HG03469 (cell line): ENCODE data around the gene GABRD.
A peak's percentile ranks its signal among the peaks of the same experiment; 100 is the strongest.

ENCODE experiments used
- ATAC-seq: cut with Tn5 transposase; IDR thresholded peaks from one replicate; pipeline ENCODE4 v1.9.1; 2021; ENCODE audit warnings: mild to moderate bottlenecking, moderate library complexity, moderate number of reproducible peaks; ENCODE audit not compliant: unreplicated experiment

The GABRD gene

DNA sequence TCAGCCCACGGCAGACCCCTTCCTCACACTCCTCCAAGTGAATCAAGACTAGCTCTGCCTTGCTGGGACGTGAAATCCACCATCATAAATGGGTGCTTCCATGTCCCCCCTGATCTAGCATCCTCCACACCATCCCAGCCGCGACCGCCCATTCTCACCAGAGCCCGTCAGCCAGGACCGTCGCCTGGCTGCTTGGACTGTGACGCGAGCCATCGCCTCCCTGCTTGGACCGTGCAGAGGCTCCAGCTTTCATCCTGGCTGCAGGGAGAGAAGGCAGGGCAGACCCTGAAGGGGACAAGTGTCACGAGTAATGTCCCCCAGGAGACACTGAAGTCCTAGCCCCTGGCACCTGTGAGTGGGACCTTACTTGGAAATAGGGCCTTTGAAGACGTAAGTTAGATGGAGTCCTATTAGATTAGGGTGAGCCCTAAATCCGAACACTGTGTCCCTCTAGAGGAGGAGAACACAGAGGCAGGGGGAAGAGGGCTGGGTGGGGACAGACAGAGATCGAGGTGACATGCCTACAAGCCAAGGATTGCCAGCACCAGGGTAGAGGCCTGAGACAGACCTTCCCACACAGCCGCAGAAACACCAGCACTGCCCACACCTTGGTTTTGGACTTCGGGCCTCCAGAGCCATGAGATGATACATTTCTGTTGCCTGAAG lies 18.3 kb downstream of the GABRD start:
- no peak for ATAC-seq

DNA sequence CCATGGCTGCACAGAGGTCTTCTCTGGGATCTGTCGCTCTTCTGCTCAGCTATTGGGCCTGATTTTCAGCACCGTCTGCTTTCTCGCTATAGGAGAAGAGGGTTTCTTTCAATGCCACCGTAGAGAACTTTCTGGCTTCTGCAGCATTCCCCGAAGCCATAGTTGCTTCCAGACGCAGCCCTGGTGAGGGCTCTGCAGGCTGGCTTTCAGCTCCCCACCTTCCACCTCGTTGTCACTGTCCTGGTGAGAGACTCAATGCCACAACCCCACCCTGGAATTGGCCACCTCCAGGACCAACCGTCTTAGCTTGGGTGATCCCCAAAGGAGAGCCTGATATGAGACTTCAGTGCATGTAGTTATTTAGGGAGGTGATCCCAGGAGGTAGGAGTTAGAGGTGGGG lies 19.1 kb downstream of the GABRD start:
- no peak for ATAC-seq

DNA sequence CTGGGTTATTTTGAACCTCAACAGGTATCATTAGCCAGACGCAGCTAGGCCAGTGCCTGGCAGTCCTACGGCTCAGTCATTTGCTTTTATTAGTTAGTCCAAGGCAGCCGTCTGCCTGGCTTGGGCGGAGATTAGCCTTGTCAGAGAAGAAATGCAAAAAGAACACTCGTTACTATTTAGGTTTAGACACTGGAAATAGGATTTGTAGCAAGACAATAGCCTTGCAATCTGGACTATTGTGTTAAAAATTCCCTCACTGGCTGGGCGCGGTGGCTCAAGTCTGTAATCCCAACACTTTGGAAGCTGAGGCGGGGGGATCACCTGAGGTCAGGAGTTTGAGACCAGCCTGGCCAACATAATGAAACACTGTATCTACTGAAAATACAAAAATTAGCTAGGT lies 20.1 kb downstream of the GABRD start:
- no peak for ATAC-seq

DNA sequence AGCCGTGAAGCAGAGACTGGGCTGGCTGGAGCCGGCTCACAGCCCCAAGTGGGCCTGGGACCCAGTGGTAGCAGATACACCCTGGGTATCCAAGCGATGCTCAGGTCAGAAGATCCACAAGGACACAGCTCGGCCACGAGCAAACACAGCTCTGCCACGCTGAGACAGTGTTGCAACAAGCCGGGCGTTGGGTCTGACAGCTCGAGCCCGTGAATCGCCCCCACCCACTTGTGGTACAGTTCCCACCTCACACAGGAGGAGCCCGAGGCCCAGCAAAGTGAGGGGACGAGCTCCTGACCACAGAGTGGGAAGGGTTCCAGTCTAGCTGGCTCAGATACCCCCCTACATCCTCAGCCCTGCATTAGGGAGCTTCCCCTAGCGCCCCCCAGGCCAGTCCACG lies 22.2 kb downstream of the GABRD start:
- no peak for ATAC-seq

DNA sequence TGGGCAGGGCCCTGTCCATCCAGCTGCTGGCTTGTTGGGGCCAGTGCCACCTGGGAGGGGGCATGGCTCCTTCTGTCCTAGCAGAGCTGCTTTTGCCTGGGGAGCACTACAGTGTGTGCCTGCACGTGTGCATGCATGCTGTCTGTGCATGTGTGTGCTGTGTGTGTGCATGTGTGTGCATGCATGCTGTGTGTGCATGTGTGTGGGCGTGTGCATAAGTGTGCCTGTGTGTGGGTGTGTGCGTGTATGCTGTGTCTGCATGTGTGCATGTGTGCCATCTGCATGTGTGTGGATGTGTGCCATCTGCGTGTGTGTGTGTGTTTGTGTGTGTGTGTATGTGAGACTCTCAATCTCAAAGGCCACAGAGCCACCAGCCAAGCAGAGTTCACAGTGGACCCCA lies 22.7 kb downstream of the GABRD start:
- no peak for ATAC-seq

DNA sequence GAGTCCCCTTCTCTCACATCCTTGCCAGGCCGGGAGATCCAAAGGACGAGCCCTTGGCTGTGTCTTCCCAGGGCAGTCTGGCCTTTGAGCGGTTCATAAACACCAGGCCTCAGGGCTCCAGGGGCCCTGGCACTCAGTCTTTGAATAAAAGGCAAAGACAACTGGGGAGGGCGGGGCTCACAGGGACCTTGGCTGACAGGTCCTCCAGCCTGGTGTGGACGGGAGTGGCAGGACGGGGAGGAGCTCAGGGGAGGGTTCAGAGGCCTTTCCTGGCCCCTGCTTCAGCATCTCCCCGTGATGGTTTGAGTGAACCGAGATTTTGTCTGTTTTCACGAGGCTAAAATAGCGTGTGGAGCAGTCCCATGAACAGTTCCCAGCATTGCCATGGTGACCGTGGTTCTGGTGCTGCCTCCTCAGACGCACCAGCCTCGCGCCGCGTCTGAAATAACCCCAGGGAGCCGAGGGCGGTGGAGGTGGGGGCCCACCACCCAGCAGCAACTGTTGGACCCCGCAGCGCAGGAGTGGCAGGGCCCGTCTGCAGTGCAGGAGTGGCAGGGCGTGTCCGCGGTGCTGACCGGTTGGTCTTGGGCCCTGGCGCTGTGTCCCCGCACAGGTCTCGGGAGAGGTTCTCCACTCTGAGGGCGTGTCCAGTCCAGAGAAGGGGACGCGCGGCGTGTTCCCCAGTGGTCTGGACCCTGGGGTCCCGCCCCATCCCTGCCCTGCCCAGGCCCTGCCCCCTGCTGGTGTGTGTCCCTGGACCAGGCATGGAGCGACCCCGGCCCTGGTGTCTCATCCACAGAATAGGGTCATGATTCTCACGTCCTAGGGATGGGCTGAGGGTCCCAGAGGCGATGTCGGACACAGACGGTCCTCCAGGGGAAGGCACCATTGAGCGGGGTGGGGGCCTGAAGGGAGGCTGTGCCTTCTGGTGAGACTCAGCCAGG lies 24.0 kb downstream of the GABRD start:
- no peak for ATAC-seq

DNA sequence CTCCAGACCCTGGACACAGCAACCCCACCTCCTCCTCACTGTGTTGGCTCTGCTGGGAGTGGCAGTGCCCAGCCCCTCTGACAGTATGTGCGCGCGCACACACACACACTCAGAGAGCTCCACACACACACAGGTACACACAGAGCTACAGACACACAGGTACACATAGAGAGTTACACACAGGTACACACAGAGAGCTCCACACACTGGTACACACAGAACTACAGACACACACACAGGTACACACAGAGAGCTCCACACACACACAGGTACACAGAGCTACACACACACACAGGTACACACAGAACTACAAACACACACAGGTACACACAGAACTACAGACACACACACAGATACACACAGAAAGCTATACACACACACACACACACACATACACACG lies 24.7 kb downstream of the GABRD start:
- no peak for ATAC-seq

DNA sequence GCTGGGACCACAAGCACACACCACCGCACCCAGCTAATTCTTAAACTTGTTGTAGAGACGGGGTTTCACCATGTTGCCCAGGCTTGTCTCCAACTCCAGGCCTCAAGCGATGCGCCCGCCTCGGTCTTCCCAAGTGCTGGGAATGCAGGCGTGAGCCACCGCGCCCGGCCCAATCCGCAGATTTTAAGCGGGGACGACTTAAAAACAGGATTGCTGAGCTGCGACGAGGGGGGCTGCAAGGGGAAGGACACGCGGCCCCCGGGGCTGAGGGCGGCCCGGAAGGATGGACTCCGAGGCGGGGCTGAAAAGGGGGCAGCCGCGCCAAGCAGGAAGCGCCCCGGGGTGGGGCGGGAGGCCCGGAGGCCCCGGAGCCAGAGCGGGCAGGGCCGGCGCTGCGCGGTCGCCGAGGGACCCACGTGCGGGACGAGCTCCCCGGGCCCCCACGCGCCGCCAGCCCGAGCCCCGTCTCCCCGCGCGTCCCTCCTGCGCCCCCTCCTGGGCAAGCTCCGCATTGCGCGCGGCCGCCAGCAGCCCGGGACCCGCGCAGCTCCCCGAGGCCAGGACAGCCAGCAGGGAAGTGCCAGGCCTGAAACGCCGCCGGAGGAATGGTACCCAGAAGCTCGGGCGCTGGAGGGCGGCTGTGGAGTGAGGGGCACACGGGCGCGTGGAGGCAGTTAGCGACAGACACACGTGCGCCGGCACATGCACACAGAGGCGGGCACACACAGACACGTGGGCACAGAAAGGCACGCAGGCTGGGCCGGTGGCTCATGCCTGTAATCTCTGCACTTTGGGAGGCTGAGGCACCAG lies 25.6 kb downstream of the GABRD start:
- no peak for ATAC-seq

DNA sequence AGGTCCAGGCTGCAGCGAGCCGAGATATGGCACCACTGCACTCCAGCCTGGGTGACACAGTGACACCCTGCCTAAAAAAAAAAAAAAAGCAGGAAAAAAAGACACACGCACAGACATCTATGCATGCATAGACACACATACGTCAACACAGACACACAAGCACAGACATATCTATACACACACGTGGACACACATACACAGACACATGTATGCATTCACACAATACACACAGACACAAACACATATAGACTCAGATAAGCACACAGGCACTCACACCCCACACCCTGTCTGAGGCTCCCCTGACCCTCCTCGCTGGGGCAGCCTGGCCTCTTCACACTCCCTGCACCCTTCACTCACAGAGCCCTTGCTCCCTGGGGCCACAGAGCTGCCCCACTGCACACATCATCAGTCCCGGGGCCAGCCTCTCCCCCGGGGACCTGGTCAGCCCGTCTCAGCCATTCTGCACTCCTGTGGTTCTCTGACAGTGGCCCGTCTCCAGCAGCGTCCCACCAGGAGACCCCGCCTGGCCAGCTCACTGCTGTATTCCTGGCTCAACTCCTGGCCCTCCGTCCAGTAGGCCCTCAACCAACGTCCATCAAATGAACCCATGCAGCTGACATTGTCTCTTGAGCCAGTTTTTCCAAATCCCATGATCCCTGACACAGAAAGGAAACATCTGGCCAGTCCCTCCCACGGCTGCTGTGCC lies 26.5 kb downstream of the GABRD start:
- ATAC-seq, result no peak

DNA sequence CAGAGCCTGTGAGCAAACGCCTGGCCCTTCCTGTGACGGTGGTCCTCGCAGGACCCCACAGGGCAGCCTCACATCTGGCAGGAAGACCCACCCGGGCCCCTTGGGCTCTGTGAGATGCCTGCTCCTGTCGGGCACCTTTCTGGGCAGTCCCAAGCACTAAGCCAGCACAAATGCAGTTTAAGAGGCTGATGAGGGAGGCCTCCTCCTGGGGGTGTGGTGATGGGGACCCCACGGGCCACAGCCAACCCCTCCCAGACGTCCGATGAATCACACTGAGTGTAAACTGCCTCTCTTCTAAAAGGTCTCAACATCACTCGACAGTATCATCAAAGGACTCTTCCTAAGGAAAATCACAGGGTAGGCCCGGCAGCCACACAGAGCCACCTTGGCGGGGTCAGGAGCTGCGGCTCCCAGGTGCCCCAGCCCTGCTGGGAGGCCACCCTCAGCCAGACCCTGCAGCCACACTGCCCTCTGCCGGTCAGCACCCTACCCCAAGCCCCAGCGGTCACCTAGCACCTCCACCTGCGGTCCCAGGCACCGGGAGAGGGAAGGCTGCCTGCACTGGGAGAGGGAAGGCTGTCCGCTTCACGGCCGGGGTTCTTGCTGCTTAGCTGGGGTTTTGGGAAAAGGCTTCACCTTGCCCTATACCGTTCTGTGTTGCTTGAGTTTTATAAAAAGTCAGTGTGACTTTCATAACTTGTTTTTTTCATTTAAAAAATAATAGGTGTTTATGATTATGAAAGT lies 27.2 kb downstream of the GABRD start:
- no peak for ATAC-seq

DNA sequence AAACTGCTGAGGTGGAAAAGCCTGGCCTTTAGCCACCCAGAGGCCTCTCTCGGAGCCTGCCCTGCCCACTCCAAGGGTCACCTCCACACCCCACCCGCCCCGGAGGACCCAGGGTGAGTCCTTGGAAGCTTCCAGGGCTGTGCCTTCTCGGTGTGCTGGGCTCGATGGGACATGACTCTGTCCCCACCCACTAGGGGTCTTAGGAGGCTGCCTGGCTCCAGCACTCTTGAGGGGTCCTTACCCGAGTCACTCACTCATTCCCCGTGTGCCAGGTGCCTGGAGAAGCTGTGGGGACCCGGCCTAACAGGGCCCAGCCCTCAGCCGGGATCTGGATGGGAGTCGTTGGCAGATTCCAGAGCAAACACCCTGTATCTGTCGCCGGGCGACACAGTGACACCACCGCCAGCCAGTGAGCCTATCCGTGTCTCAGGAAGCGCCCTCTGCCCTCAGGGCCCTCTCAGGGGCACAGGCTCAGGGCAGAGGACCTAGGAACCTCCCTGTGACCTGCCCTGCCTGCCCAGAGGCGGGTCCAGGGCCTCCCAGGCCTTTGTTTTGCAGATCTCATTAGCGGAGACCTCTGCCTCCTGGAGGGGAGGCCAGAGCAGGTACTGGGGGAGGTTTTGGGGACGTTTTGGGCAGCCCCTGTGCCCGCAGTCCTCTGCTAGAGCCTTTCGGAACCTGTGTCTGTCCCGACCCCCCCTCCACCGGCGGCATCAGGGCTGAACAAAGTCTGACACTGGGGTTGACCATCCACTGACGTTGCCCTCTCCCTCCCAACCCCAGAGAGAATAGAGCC lies 28.0 kb downstream of the GABRD start:
- no peak for ATAC-seq

DNA sequence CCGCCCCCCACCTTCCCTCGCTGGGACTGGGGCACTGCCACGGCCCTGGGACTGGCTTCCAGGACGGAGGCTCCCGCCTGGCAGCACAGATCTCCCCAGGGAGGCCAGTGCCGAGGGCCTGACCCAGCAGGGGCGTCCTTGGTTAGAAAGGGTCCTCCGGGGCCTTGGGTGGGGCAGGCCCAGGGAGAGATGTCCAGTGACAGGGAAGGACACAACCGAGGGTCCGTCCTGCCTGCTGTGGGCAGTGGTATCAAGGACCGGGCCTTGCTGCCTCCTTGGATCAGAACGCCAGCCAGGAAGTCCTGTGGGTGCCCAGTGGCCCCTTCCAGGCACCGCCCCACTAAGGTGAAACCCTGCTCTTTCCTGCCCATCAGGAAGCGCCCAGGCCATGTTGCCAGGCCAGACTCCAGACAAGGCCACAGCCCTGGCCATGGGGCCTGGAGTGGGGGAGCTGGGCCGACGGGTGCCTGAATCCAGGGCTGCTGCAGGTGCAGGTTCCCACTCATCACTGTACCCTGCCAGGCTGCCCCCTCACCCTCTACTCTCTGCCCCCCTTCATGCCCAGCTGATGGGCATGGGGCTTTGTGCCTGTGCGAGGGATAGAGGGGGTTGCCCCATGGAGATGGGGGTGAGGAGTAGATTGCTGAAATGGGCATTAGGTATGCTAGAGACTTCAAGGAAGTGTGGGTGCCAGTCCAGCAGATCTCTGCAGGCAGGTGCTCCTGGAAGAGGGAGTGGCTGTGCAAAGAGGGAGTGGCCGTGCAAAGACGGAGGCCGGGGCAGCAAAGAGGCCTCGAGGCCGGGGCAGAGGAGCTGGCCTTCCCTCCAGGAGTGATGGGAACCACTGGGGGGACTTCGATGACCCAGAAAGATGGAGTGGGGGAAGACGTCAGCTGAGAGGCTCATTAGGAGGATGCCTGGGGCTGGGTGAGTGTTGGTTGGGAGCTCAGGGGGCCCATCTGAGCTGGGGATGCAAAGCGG lies 28.9 kb downstream of the GABRD start:
- no peak for ATAC-seq

DNA sequence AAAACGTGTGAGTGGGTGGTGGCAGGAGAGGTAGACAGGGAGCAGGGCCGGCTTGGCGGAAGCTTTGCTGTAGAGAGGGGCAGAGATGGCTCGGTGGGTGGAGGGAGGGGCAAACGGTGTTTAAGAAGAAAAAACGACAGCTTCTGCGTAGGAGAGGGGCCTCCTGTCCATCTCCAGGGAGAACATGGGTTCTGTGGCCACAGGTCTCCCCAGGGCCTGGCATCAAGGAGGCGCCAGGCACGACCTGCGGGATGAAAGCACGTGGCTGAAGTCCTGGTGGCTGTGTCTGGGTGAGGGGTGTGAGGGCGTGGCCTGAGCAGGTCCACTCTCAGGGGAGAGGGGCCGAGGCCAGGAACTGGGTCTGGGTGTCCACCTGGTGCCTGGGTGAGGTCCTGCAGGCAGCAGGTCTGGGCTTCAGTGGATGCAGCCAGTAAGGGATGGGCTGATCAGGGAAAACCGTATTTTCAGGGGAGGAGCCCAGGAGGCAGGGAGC lies 30.1 kb downstream of the GABRD start:
- ATAC-seq, result no peak

DNA sequence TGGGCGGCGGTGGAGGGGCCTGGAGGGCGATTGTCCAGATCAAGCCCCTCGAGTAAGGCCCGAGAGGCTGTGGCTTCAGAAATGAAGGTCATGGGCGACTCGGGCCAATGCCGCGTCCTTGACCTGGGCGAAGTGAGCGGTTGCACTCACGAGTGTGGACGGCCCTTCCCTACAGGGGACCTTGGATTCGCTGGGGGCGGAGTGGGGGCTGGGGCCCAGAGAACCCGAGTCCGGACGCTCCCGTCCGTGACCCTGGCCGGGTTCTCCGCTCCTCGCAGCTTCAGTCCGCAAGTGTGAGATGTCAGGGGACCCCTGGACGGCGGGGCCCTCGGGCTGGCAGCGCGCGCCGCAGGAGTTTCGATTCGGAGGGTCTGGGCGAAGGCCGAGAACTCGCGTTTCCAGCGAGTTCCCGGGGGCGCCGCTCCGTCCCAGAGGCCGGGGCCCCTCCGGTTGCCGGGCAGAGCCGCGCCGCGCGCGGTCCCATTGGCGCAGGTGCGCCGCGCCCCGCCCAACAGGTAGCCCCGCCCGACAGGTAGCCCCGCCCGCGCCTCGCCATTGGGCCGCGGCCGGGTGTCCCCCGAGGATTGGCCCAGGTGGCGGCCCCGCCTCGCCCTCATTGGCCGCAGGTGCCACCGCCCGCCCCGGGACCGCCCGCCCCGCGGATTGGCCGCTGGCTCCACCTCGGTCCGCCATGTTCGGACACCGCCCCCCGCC lies 30.7 kb downstream of the GABRD start, which contains the start of gene PRKCZ:
Gene PRKCZ (plus strand): TSS at position 694 of the 714 bp plus-strand sequence. CDS start 220 bp downstream, outside the sequence.
- ATAC-seq, result peak; percentile 68

DNA sequence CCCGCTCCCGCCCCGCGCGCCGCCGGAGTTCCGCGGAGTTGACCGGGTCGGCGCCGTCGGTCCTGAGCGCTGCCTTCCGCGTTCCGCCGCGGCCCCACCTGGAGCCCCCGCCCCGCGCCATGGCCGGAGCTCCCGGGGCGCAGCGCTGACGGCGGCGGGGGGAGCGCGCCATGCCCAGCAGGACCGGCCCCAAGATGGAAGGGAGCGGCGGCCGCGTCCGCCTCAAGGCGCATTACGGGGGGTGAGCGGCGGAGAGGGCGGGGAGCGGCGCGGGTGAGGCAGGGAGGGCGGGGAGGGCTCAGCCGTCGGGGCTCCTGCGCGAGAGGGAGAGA lies 31.3 kb downstream of the GABRD start:
- ATAC-seq, result no peak

DNA sequence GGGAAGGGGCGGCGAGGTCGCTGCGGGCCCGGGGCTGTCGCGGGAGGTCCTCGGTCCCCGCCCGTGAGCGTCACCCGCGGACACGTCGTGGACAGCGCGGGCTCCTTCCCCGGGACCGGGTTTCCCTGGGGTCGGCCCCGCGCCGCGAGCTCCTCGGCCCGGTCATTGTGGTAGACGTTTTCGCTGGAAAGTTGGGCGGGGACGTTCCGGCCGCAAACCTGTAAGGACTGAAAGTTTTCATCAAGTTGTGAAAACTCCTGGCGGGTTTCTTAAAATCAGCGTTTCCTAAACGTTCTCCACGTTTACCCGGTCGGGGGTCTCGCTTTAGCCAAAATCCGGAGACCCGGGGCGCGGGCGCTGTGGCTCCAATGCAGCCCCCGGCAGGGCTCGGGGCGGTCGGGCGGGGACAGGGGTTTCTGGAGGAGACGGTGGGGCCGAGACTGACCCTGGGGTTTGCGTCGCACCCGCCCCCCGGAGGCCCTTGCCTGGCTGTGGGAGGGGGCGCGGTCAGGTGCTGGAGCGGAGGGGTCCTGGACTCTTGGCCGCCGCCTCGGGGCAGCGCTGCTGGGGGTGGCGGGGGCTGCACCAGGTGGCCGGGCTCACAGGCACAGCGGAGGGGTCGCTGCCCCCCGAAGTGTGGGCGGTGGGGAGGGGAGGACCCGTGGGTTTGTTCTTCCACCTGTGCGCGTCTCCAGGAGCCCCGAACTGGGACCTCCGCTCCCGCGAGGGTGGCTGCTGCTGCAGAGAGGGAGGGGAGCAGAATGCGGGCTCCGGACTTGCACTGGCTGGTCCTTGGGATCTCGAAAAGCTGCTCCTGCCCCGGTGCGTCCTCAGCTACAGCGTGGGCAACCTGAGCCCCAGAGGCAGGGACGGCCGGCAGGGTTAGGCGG lies 31.9 kb downstream of the GABRD start:
- no peak for ATAC-seq
